HS-5 (cell line): ENCODE measurements around the gene PTPN3.

Experiments
- DNase-seq: peaks from one replicate; pipeline ENCODE4 v3.0.0-alpha.2; 2012; ENCODE audit warnings: low read depth

PTPN3 gene

GRCh38 chr9:109426626-109427402, 71.3 kb downstream of the PTPN3 start:
- DNase-seq, result no peak

DNA sequence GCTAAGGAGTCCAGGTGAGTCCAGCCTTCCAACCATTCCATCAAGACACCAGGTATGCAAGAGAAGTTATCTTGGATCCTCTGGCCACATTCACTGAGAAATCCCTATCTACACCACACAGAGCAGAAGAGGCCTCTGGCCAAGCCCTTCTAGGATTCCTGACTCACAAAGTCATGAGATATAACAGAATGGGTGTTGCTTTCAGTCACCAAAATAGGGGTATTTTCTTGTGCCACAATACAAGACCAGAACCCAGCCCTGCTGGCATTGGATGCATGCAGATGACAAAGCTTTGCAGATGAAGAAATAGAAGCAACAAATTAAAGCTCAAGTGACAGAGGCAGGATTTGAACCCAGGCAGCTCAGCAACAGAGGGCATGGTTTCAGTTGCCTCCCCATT, 73.5 kb downstream of the PTPN3 start:
- DNase-seq, result no peak

DNA sequence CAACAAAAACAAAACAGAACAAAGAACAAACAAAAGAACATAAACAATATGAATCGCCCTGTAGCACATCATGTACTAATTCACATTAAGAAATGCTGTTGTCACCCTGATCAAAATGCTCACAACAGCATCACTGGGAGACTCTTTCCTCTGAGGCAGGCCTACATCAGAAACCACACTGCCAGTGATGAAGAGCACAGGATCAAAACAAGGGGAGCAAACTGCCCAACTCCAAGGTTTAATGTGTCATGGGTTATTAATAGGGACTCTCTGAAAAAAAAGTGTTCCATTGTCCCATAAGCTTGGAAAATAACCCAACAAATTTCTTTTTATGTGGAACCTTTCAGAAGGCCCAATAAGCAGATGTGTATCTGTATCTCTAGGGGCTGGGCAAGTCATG, 74.2 kb downstream of the PTPN3 start:
- DNase-seq, result no peak

GRCh38 chr9:109422641-109423040, 75.5 kb downstream of the PTPN3 start:
- no peak for DNase-seq

- DNase-seq, result no peak
Observed at GRCh38 chr9:109421026-109421970, 76.8 kb downstream of the PTPN3 start.

DNA sequence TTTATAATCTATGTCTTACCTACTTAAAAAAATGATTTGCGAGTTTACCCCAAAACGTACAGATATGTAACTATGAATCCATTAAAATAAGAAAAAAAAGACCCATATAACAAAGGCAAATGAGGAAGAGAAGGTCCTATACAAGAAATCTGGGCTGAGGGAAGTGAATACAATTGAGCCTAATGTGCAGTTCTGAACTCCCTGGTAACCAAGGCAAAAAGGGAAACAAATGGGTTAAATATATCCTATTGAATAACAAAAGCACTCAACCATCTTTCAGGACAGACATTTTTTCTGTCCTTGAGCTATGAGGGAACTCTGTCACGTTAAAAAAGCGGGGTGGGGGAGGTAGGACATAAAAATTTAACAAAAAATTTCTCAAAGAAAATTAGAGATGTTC, 78.6 kb downstream of the PTPN3 start:
- no peak for DNase-seq

- no peak for DNase-seq
Observed at GRCh38 chr9:109418827-109419226, 79.3 kb downstream of the PTPN3 start.

DNA sequence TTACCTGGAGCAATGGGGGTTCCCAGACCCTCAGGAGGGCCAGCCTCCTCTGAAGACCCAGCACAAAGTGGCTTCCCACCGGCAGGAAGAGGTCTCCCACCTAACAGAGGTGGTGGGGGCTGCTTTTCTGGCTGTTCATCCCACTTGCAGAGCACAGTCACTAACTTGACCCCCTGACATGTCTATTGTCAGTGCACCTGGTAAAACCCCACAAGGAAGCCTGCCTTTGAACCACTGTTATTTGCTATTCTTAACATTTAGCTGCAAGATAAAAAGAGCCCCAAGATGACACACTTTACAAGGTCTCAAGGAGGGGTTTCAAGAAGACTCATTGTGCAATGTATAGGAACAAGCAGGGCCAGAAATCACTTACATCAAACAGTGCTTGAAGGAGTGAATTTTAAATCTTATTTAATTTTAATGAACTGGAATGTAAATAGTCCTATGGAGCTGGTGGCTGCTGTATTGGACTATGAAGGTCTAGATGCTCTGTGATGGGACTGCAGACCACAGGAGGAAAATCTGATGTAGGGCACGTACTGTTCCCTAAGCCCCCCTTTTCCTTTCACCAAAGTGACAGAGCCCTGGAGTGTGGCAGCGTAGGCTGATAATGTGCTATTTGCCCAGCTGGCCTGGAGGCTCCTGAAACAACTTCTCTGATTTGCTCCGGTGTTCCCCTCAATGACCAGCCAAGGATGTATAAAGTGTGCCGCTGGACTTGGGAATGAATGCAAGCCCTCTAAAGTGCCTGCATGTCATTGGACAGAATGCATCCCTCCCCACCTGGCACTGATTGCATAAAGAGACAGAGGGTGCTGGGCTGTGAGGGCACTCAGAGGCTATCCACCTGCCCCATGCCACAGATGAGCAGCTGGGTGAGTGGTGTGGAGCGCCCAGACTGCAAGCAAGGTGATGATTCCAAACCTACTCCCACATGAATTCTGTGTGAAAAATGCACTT, 80.2 kb downstream of the PTPN3 start:
- no peak for DNase-seq

DNA sequence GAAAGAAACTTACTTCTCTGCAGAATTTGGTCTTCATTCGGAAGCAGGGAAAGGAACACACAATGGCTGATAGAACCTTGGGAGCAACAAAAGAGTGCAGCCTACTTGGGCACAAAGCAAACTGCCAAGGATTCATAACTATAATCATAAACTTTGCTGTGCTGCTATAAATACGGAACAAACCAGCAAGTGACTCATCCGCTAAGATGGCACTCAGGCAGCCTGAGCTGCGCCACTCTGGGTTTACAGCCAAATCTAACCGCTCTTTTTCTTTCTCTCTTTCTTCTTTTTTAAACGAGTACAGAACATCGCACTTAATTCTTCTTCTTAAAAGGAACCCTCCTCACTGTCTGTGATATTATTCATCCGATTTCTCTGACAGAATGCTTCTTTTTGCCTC, 81.1 kb downstream of the PTPN3 start:
- DNase-seq, result no peak

DNA sequence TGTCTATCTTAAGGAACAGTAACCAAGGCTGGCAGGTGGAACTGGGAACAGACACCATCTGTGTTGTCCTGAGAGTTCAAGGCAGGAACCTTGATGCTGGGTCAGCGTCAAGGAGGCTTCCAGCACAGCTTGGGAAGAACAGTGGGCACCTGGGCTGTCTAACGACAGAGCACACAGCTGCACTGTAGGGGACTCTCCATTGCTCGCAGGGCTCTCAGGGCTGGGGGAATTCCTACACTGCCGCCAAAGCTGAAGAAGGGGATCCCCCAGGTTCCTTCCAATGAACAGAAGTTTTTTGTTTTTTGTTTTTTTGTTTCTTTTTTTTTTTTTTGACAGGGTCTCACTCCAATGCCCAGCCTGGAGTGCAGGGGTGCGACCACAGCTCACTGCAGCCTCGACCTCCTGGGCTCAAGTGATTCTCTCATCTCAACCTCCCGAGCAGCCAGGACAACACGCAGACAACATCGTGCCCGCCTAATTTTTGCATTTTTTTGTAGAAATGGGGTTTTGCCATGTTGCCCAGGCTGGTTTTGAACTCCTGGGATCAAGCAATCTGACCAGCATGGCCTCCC, 81.9 kb downstream of the PTPN3 start:
- DNase-seq, result no peak

GRCh38 chr9:109414125-109414785, 83.9 kb downstream of the PTPN3 start:
- DNase-seq, result no peak

DNA sequence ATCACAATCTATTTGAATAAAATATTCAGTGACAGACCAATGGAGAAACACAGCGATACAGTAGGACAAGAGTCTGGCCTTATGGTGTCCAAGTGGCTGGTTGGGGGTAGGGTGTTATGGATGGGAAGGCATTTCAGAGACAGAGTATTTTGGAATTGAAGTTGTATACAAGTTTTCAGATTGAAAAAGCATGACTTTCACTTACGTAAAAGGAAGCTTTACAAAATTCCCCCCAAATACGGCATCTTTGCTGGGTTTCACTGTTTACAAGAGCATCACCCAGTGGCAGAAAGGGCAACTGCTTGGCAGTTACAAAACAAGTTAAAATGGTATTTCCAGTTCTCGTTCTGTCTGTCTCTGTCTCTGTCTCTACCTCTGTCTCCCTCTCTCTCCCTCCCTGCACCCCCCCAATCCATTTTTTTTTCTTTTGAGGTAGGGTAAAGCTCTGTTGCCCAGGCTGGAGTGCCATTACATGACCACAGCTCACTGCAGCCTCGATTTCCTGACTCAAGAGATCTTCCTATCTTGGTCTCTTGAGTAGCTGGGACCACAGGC, 86.2 kb downstream of the PTPN3 start:
- DNase-seq, result peak; percentile 5

DNA sequence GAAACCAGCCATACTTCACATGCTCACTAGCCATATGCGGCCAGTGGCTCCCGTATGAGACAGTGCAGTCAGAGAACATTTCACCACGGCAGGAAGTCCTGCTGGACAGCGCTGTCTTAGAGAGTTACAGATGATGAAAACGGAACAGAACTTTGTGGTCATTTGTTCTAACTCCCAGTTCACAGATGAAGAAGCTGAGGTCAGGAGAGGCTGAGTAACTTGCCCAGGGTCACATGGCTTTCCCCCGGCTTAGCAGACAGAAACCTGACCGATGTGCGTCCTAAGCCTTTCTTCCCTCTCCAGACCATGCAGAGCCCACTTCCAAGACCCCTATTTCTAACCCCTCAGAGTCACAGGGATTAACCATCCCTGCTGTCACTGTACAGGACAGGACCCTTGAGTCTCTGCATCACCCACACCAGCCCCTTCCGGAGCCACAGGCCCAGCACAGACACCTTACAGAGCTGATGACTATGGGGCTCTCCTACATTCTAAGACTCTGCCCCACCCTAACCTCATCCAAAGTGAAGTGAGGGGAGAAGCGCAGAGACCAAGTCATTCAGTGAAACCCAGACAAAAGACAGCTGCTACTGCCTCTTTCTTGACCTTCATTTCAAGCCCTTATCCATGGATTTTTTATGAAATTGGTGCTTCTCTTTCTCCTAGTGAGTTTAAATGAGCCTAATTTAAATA, 86.9 kb downstream of the PTPN3 start:
- DNase-seq, result no peak

DNA sequence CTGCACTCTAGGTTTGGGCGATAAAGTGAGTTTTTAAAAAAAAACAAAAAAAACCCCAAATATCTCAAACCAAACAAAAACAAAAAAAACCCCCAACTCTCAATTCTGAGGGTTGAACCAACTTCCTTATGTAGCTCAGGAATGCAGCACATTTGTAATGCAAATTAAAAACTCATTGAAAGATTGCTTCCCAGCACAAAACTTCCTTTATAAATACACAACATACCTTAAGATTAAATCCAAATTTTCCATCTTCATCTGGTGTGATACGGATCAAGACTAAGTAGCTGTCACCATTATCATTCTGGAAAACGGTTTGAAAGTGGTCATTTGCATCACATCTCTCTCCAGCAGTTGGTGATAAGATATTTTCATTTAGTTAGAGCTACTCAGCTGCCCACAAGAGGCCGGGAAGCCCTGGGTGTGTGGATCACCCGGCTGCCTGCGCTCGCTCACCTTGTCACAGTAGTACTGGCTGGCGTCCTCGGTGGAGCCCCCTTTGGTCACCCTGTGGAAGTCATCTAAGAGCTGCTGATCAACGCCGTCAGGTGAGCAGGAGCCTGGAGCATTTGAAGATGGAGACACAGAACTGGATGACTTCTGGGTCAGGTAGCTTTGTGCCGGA, 88.2 kb downstream of the PTPN3 start:
- DNase-seq, result no peak

- no peak for DNase-seq
Observed at GRCh38 chr9:109408759-109409462, 89.2 kb downstream of the PTPN3 start.

- no peak for DNase-seq
Observed at GRCh38 chr9:109403766-109404320, 94.3 kb downstream of the PTPN3 start.

DNA sequence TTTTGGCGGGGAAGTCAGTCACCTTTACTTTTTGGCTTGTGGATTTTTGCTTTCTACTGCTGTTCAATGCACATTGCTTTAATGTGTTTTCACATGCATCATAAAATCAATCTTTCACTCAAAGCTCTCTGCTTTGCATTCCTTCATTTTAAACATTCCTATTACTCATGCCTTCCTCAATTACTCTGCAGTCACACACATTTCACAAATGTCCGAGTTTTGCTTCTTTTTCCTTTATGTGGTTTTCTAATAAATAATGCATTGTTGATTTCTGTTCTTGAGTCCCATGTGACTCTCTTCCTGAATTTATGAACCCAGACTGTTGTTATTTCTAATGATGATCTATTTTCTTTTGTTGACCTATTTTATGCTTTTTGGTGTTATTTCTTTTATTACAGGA, 95.0 kb downstream of the PTPN3 start:
- DNase-seq, result no peak

DNA sequence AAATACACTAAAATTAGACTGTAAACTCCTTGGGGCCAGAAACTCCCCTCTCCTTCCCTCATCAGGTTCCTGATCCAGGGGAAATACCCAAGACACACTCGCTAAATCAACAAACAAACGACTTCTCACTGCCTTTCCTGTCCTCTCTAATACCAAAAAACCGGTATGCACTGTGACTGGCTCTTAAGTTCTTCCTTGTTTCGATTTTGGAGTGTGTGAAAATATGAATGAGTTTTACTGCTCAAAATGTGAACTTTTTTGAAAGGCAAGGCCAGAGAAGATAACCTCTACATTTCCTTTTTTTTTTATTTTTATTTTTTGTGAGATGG, 96.2 kb downstream of the PTPN3 start:
- no peak for DNase-seq
